Karpas-422 (cell line): Measurements from ENCODE around the gene LIME1. TPM values are rescaled to one million over a fixed set of nuclear protein-coding genes. Genes with fewer than 3 reads are reported as not detected.
"Not testable (repeated sequence)": the region's sequence is repeated elsewhere in the genome, so short reads cannot be mapped to it uniquely, and the experiment has no call there.

ENCODE experiments used
- DNase-seq: peaks from one replicate; pipeline ENCODE4 v3.0.0-alpha.2; 2015
- H2AFZ ChIP-seq: fragments of 200-600 bp; sonication (generic); 2 replicates; pipeline ENCODE4 v1.6.1; 2014; ENCODE audit warnings: antibody characterized with exemption, low read length, mixed read lengths
- H3K27ac ChIP-seq: fragments of 200-600 bp; sonication (generic); 2 replicates; pipeline ENCODE4 v1.5.1; 2014; ENCODE audit warnings: mild to moderate bottlenecking, low read length, moderate library complexity
- H3K27me3 ChIP-seq: fragments of 200-600 bp; sonication (generic); 2 replicates; pipeline ENCODE4 v1.6.1; 2014; ENCODE audit warnings: low read length, mixed read lengths
- H3K36me3 ChIP-seq: fragments of 200-600 bp; sonication (generic); 2 replicates; pipeline ENCODE4 v1.6.1; 2014; ENCODE audit warnings: low read length, mixed read lengths; ENCODE audit not compliant: insufficient read depth
- H3K4me1 ChIP-seq: fragments of 200-600 bp; sonication (generic); 2 replicates; pipeline ENCODE4 v1.6.1; 2014; ENCODE audit warnings: mild to moderate bottlenecking, low read length, mixed read lengths
- H3K4me2 ChIP-seq: fragments of 200-600 bp; sonication (generic); 2 replicates; pipeline ENCODE4 v1.6.1; 2014; ENCODE audit warnings: low read length, low read depth, mild to moderate bottlenecking; ENCODE audit not compliant: poor library complexity, severe bottlenecking
- H3K4me3 ChIP-seq: fragments of 200-600 bp; sonication (generic); 2 replicates; pipeline ENCODE4 v1.5.1; 2014; ENCODE audit warnings: mild to moderate bottlenecking, antibody characterized with exemption, low read length, mixed read lengths
- H3K79me2 ChIP-seq: fragments of 200-600 bp; sonication (generic); 2 replicates; pipeline ENCODE4 v1.6.1; 2014; ENCODE audit warnings: mild to moderate bottlenecking, low read length, mixed read lengths
- H3K9ac ChIP-seq: fragments of 200-600 bp; sonication (generic); 2 replicates; pipeline ENCODE4 v1.6.0; 2014; ENCODE audit warnings: low read length
- H3K9me2 ChIP-seq: fragments of 200-600 bp; sonication (generic), shearing (Covaris generic); replicated peaks from 2 replicates; pipeline ENCODE4 v1.6.0; 2014; ENCODE audit warnings: mild to moderate bottlenecking, low read length, moderate library complexity; ENCODE audit not compliant: insufficient read depth
- H3K9me3 ChIP-seq: fragments of 300-700, 200-600 bp; sonication (generic); 2 replicates; pipeline ENCODE4 v1.6.1; 2014; ENCODE audit warnings: low read length, mixed read lengths
- H4K20me1 ChIP-seq: fragments of 200-600 bp; sonication (generic); 2 replicates; pipeline ENCODE4 v1.6.1; 2014; ENCODE audit warnings: mild to moderate bottlenecking, antibody characterized with exemption, low read length, low read depth; ENCODE audit not compliant: insufficient read depth
- total RNA-seq: library from RNA; depleted of rRNA; stranded (reverse); fragments of >200 nt; shearing (Covaris generic); gene quantifications from 2 replicates; pipeline ENCODE4 v1.2.3, GENCODE V29; 2014; ENCODE audit warnings: low replicate concordance

Gene LIME1
- total RNA-seq, 1 experiment from 2014 or later = 3.4 TPM

DNA sequence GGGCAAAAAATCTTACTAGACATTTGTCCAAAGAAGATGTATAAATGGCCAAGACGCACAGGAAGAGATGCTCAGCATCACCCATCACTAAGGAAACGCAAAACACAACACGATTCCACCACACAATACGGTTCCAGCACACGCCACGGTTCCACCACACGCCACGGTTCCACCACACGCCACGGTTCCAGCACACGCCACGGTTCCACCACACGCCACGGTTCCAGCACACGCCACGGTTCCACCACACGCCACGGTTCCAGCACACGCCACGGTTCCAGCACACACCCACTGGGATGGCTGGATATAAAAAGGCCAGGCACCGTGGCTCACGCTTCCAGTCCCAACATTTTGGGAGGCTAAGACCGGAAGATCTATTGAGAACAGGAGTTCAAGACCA, 40.4 kb downstream of the LIME1 start:
- H3K27ac ChIP-seq, H3K4me2 ChIP-seq, H3K9me3 ChIP-seq, H3K4me1 ChIP-seq, H3K9ac ChIP-seq, H3K27me3 ChIP-seq, H3K79me2 ChIP-seq, DNase-seq, H2AFZ ChIP-seq, H3K4me3 ChIP-seq, H4K20me1 ChIP-seq, H3K9me2 ChIP-seq, H3K36me3 ChIP-seq: not testable (repeated sequence)

GRCh38 chr20:63777614-63778013, 41.1 kb downstream of the LIME1 start:
- Histone ChIP-seq H3K9me2 (no peaks in the 10 kb centered on the region), H3K27me3 (no peaks in the 10 kb centered on the region), H3K4me2 (no peak overlapping the region), H3K9ac (no peak overlapping the region), H2AFZ (no peak overlapping the region), H3K79me2 (no peaks in the 10 kb centered on the region), H3K36me3 (no peaks in the 10 kb centered on the region), H4K20me1 (no peaks in the 10 kb centered on the region), H3K27ac (no peak overlapping the region), H3K9me3 (no peaks in the 10 kb centered on the region), H3K4me3 (no peak overlapping the region), H3K4me1 (no peaks in the 10 kb centered on the region)
- DNase-seq = no peak

GRCh38 chr20:63778034-63778752, 41.7 kb downstream of the LIME1 start:
- Histone ChIP-seq H3K27ac (no peak overlapping the region), H3K4me1 (no peaks in the 10 kb centered on the region), H3K36me3 (no peaks in the 10 kb centered on the region), H3K4me2 (no peak overlapping the region), H3K9me2 (no peaks in the 10 kb centered on the region), H3K4me3 (no peak overlapping the region), H4K20me1 (no peaks in the 10 kb centered on the region), H3K27me3 (no peaks in the 10 kb centered on the region), H3K9me3 (no peaks in the 10 kb centered on the region), H3K9ac (no peak overlapping the region), H3K79me2 (no peaks in the 10 kb centered on the region), H2AFZ (no peak overlapping the region)
- no peak for DNase-seq

DNA sequence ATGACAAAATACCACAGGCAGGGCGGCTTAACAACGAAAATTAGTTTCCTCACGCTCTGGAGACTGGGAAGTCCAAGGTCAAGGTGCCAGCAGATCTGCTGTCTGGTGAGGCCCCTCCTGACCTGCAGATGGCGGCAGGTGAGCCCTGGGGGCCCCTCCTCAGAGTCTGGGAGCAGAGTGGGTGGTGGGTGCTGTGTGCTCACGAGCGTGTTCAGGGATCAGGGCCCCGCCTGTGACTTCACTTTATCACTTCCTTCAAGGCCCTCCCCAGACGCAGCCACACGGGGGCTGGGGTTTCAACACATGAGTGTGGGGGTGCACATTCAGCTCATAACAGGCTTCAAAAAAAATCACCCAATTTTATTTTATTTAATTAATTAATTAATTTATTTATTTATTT, 42.4 kb downstream of the LIME1 start:
- H3K4me3 ChIP-seq = no peak overlapping the region
- no peak overlapping the region for H3K27ac ChIP-seq
- no peak for DNase-seq
- no peaks in the 10 kb centered on the region for H3K4me1 ChIP-seq
- H3K4me2 ChIP-seq = no peak overlapping the region
- no peaks in the 10 kb centered on the region for H4K20me1 ChIP-seq
- no peaks in the 10 kb centered on the region for H3K27me3 ChIP-seq
- no peaks in the 10 kb centered on the region for H3K9me3 ChIP-seq
- H3K9ac ChIP-seq = no peak overlapping the region
- no peak overlapping the region for H2AFZ ChIP-seq
- H3K9me2 ChIP-seq = no peaks in the 10 kb centered on the region
- no peaks in the 10 kb centered on the region for H3K79me2 ChIP-seq
- H3K36me3 ChIP-seq = no peaks in the 10 kb centered on the region

- no peaks in the 10 kb centered on the region for H3K79me2 ChIP-seq
- DNase-seq = no peak
- 0 out of 2 replicates have a peak, but pooled peaks cover 2% of the 10 kb centered on the region for H4K20me1 ChIP-seq
- no peak overlapping the region for H2AFZ ChIP-seq
- no peaks in the 10 kb centered on the region for H3K27me3 ChIP-seq
- H3K4me3 ChIP-seq = no peak overlapping the region
- H3K9me2 ChIP-seq = no peaks in the 10 kb centered on the region
- no peaks in the 10 kb centered on the region for H3K9me3 ChIP-seq
- no peak overlapping the region for H3K27ac ChIP-seq
- H3K4me2 ChIP-seq = no peak overlapping the region
- H3K4me1 ChIP-seq = no peaks in the 10 kb centered on the region
- H3K9ac ChIP-seq = no peak overlapping the region
- no peaks in the 10 kb centered on the region for H3K36me3 ChIP-seq
Observed at GRCh38 chr20:63781181-63781580, 44.7 kb downstream of the LIME1 start.

- H4K20me1 ChIP-seq = 0 out of 2 replicates have a peak, but pooled peaks cover 2% of the 10 kb centered on the region
- no peak overlapping the region for H3K27ac ChIP-seq
- no peaks in the 10 kb centered on the region for H3K9me2 ChIP-seq
- H3K27me3 ChIP-seq = no peaks in the 10 kb centered on the region
- 0 out of 2 replicates have a peak, but pooled peaks cover under 1% of the 10 kb centered on the region for H3K4me1 ChIP-seq
- H3K36me3 ChIP-seq = no peaks in the 10 kb centered on the region
- no peak overlapping the region for H2AFZ ChIP-seq
- no peak overlapping the region for H3K4me2 ChIP-seq
- no peak overlapping the region for H3K4me3 ChIP-seq
- no peak overlapping the region for H3K9ac ChIP-seq
- no peaks in the 10 kb centered on the region for H3K79me2 ChIP-seq
- DNase-seq = peak; percentile 79
- no peaks in the 10 kb centered on the region for H3K9me3 ChIP-seq
Observed at GRCh38 chr20:63782051-63782471, 45.6 kb downstream of the LIME1 start.

DNA sequence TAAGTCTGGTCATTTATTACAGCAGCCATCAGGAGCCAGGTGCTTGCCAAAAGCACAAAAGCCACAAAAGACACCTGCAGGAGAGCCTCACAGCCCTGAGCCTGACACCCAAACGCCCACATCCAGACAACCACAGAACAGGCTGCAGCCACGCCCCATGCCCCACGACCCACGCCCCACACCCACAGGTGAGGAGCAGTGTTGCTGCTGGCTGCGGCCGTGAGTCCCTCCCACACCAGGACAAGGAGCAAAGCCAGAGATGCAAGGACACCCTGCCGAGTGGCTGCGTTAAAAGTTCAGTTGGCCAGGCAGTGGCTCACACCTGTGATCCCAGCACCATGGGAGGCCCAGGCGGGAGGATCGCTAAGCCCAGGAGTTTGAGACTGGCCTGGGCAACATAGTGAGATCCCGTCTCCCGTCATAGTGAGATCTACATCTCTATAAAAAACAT, 46.1 kb downstream of the LIME1 start:
- Histone ChIP-seq H3K9ac (no peak overlapping the region), H2AFZ (no peak overlapping the region), H3K4me1 (0 out of 2 replicates have a peak, but pooled peaks cover 4% of the 10 kb centered on the region), H3K79me2 (no peaks in the 10 kb centered on the region), H3K4me2 (no peak overlapping the region), H3K27me3 (no peaks in the 10 kb centered on the region), H3K9me3 (no peaks in the 10 kb centered on the region), H3K27ac (no peak overlapping the region), H3K4me3 (no peak overlapping the region), H3K36me3 (no peaks in the 10 kb centered on the region), H4K20me1 (0 out of 2 replicates have a peak, but pooled peaks cover 2% of the 10 kb centered on the region), H3K9me2 (no peaks in the 10 kb centered on the region)
- DNase-seq = no peak

- Histone ChIP-seq H3K9me2 (no peaks in the 10 kb centered on the region), H4K20me1 (0 out of 2 replicates have a peak, but pooled peaks cover 2% of the 10 kb centered on the region), H3K27me3 (no peaks in the 10 kb centered on the region), H3K36me3 (no peaks in the 10 kb centered on the region), H3K4me1 (0 out of 2 replicates have a peak, but pooled peaks cover 4% of the 10 kb centered on the region), H3K4me3 (no peak overlapping the region), H3K4me2 (no peak overlapping the region), H3K27ac (no peak overlapping the region), H3K79me2 (no peaks in the 10 kb centered on the region), H3K9ac (no peak overlapping the region), H3K9me3 (no peaks in the 10 kb centered on the region), H2AFZ (no peak overlapping the region)
- DNase-seq = no peak
Observed at GRCh38 chr20:63783970-63784369, 47.5 kb downstream of the LIME1 start.
